ENCODE data around the gene TACSTD2.
"Not testable (repeated sequence)": the region's sequence is repeated elsewhere in the genome, so short reads cannot be mapped to it uniquely, and the experiment has no call there.

TACSTD2 gene

GRCh38 chr1:58587667-58588066 lies 10.6 kb upstream of the TACSTD2 start:
- DNase-seq (ENCODE audit: low spot score) = no peak
- no peak for TF ChIP-seq CTCF (IDR thresholded peaks at IDR 0.05; ENCODE audit: extremely low read depth, missing control alignments)

- DNase-seq (ENCODE audit: low spot score) = no peak
Observed at GRCh38 chr1:58586271-58586670, 9.2 kb upstream of the TACSTD2 start.

GRCh38 chr1:58585581-58586151 lies 8.6 kb upstream of the TACSTD2 start:
- no peak for TF ChIP-seq CTCF (IDR thresholded peaks at IDR 0.05; ENCODE audit: extremely low read depth, missing control alignments)
- no peak for DNase-seq (ENCODE audit: low spot score)

More at GRCh38 chr1:58586271-58586670, 9.2 kb upstream of the TACSTD2 start:
- TF ChIP-seq CTCF (IDR thresholded peaks at IDR 0.05; ENCODE audit: extremely low read depth, missing control alignments) = no peak

- DNase-seq (ENCODE audit: low spot score) = no peak
- TF ChIP-seq CTCF (IDR thresholded peaks at IDR 0.05; ENCODE audit: extremely low read depth, missing control alignments) = no peak
Observed at GRCh38 chr1:58585166-58585565, 8.1 kb upstream of the TACSTD2 start.

- no peak for TF ChIP-seq CTCF (IDR thresholded peaks at IDR 0.05; ENCODE audit: extremely low read depth, missing control alignments)
- DNase-seq (ENCODE audit: low spot score) = peak; percentile 60
Observed at GRCh38 chr1:58584082-58584895, 7.2 kb upstream of the TACSTD2 start.

- no peak for DNase-seq (ENCODE audit: low spot score)
- no peak for TF ChIP-seq CTCF (IDR thresholded peaks at IDR 0.05; ENCODE audit: extremely low read depth, missing control alignments)
Observed at GRCh38 chr1:58583496-58583895, 6.4 kb upstream of the TACSTD2 start.

- DNase-seq (ENCODE audit: low spot score) = not testable (repeated sequence)
Observed at GRCh38 chr1:58582143-58582542, 5.1 kb upstream of the TACSTD2 start.

GRCh38 chr1:58581641-58582040 lies 4.6 kb upstream of the TACSTD2 start:
- no peak for DNase-seq (ENCODE audit: low spot score)
- no peak for TF ChIP-seq CTCF (IDR thresholded peaks at IDR 0.05; ENCODE audit: extremely low read depth, missing control alignments)
